ENCODE data around the gene IL37.

DNA sequence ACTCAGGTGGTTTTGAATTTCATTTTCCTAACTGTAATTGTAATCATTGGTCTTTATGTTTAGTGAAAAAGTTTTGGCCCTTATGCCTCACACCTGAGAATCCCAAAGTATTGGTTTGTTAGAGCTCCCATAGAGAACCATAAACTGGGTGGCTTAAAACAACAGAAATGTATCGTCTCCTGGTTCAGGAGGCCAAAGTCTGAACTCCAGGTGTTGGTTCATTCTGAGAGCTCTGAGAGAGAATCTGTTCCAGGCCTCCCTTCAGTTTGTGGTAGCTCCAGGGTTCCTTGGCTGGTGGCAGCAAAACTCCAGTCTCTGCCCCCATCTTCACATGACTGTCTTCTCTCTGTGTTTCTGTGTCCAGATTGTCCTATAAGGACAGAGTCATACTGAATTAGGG, 11.0 kb downstream of the IL37 start:
- TF ChIP-seq CTCF (conservative IDR thresholded peaks at IDR 0.05; ENCODE audit: low read depth in 2 of 2) (no peak), POLR2AphosphoS5 (IDR thresholded peaks at IDR 0.05; ENCODE audit: low read depth) (no peak), EZH2 (IDR thresholded peaks at IDR 0.05; ENCODE audit: low read depth, unreplicated experiment) (no peak), REST (IDR thresholded peaks at IDR 0.05; ENCODE audit: unreplicated experiment) (no peak), JUNB (IDR thresholded peaks at IDR 0.05; ENCODE audit: unreplicated experiment) (no peak)
